ENCODE results near the gene ERBB4. TPM values are rescaled to one million over a fixed set of nuclear protein-coding genes. Genes with fewer than 3 reads are reported as not detected.

The ERBB4 gene
- polyA plus RNA-seq, 2 of the 4 experiments (the other 2 are of a cell fraction), result not detected

GRCh38 chr2:212228743-212229171 lies 309.8 kb downstream of the ERBB4 start:
- no peak for FAIRE-seq
- DNase-seq (ENCODE audit: low read depth in 1 of 2, low spot score in 1 of 2), result no peak
- H3K4me3 ChIP-seq, result no peak overlapping the region
- ChIA-PET POLR2A (no interaction called here), CTCF (no interaction called here)
- H3K4me1 ChIP-seq, result no peaks in the 10 kb centered on the region
- H3K4me2 ChIP-seq, result no peak overlapping the region
- H3K27ac ChIP-seq, result no peak overlapping the region
- TF ChIP-seq RARB (CRISPR knock-in tag; IDR thresholded peaks at IDR 0.05) (no peak), NFE2L2 (conservative IDR thresholded peaks at IDR 0.05; ENCODE audit: low read length) (no peak), BCL3 (IDR thresholded peaks at IDR 0.05) (no peak), ATOH8 (CRISPR knock-in tag; IDR thresholded peaks at IDR 0.05; ENCODE audit: low read depth) (no peak), SREBF2 (IDR thresholded peaks at IDR 0.05) (no peak), NPAS2 (CRISPR knock-in tag; IDR thresholded peaks at IDR 0.05; ENCODE audit: borderline replicate concordance) (no peak), HES2 (IDR thresholded peaks at IDR 0.05) (no peak), PHF8 (IDR thresholded peaks at IDR 0.05; ENCODE audit: borderline replicate concordance, low read depth) (no peak), ZC3H11A (IDR thresholded peaks at IDR 0.05) (no peak), USF2 (IDR thresholded peaks at IDR 0.05) (no peak), ZNF302 (CRISPR knock-in tag; IDR thresholded peaks at IDR 0.05) (no peak), MAX (IDR thresholded peaks at IDR 0.05) (no peak)
- ATAC-seq, result no peak
- 14% methylated on average over 2 of the region's 2 CpGs for WGBS (ENCODE audit: missing lambda C conversion rate)
- no peaks in the 10 kb centered on the region for H3K9me3 ChIP-seq

GRCh38 chr2:212227755-212228154 lies 310.8 kb downstream of the ERBB4 start:
- Histone ChIP-seq H3K27ac (no peak overlapping the region), H3K4me1 (no peaks in the 10 kb centered on the region), H3K9me3 (no peaks in the 10 kb centered on the region), H3K4me3 (no peak overlapping the region), H3K4me2 (no peak overlapping the region)
- DNase-seq (ENCODE audit: low read depth in 1 of 2, low spot score in 1 of 2) (peak in 1 of 2 experiments; percentile 37), ATAC-seq (no peak), FAIRE-seq (no peak)
- TF ChIP-seq CEBPB (IDR thresholded peaks at IDR 0.05), result peak; percentile 42 to 58
- TF ChIP-seq HOXB5 (CRISPR knock-in tag; IDR thresholded peaks at IDR 0.05), result no peak
- CTCF ChIA-PET, result interaction anchor here (0.7 kb wide), 1 partner anchor 133 kb away, joined by 3 read pairs; no protein-coding TSS in a partner anchor
- POLR2A ChIA-PET, result no interaction called here
- 27% methylated on average over 4 of the region's 4 CpGs for WGBS (ENCODE audit: missing lambda C conversion rate)

- FAIRE-seq (no peak), DNase-seq (ENCODE audit: low read depth in 1 of 2, low spot score in 1 of 2) (no peak), ATAC-seq (no peak)
- CTCF ChIA-PET, result no interaction called here
- Histone ChIP-seq H3K27ac (no peak overlapping the region), H3K4me3 (no peak overlapping the region), H3K4me1 (no peaks in the 10 kb centered on the region), H3K9me3 (no peaks in the 10 kb centered on the region), H3K4me2 (no peak overlapping the region)
- WGBS (ENCODE audit: missing lambda C conversion rate), result 80% methylated on average over 1 of the region's 1 CpG
- POLR2A ChIA-PET, result no interaction called here
- TF ChIP-seq RNF2 (IDR thresholded peaks at IDR 0.05; ENCODE audit: borderline replicate concordance, low read depth), result no peak
- no peak for TF ChIP-seq NPAS2 (CRISPR knock-in tag; IDR thresholded peaks at IDR 0.05; ENCODE audit: borderline replicate concordance)
- no peak for TF ChIP-seq E2F6 (IDR thresholded peaks at IDR 0.05; ENCODE audit: borderline replicate concordance, low read depth)
- no peak for TF ChIP-seq BHLHE40 (IDR thresholded peaks at IDR 0.05; ENCODE audit: low read depth, low read length)
- no peak for TF ChIP-seq KDM1A (IDR thresholded peaks at IDR 0.05; ENCODE audit: low read depth)
- no peak for TF ChIP-seq CTCF (IDR thresholded peaks at IDR 0.05)
- TF ChIP-seq ZFP36 (IDR thresholded peaks at IDR 0.05; ENCODE audit: borderline replicate concordance, partially characterized antibody), result no peak
- no peak for TF ChIP-seq ATOH8 (CRISPR knock-in tag; IDR thresholded peaks at IDR 0.05; ENCODE audit: low read depth)
- TF ChIP-seq RFX5 (IDR thresholded peaks at IDR 0.05), result no peak
- no peak for TF ChIP-seq USF2 (IDR thresholded peaks at IDR 0.05)
- no peak for TF ChIP-seq JUNB (IDR thresholded peaks at IDR 0.05)
- no peak for TF ChIP-seq KDM5A (IDR thresholded peaks at IDR 0.05)
- TF ChIP-seq MYC (IDR thresholded peaks at IDR 0.05; ENCODE audit: borderline replicate concordance, low read length), result no peak
- no peak for TF ChIP-seq NR3C1 (IDR thresholded peaks at IDR 0.05)
- TF ChIP-seq FOSB (CRISPR knock-in tag; IDR thresholded peaks at IDR 0.05), result no peak
- TF ChIP-seq ESRRA (IDR thresholded peaks at IDR 0.05; ENCODE audit: borderline replicate concordance, low read length), result no peak
Observed at GRCh38 chr2:212226114-212226513, 312.5 kb downstream of the ERBB4 start.
